ENCODE results near the gene PAXX. TPM values are rescaled to one million over a fixed set of nuclear protein-coding genes. Genes with fewer than 3 reads are reported as not detected.

Gene PAXX
- total RNA-seq, 2 donors from 2014 or later: 49.9 to 57.3 TPM

DNA sequence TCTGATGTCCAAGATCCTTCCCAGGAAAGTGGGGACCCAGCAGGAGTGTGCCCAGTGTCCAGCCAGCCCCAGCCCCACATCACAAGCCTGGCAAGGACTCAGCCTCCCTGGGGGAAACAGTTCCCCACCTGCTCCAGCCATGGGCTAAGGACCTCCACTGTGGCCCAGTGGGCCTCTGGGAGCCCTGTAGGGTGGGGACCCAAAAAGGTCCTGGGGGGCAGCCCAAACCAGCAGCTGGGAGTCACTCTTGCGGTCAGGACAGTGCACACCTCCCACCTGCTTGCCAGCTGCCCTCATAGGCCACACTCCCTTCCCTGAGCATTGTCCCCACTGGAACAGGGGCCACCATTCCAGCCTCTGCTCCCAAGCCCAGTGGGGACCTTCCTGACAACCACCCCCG lies 34.2 kb downstream of the PAXX start:
- Histone ChIP-seq H3K27ac (no peak overlapping the region), H3K9me3 (no peaks in the 10 kb centered on the region), H3K36me3 (no peaks in the 10 kb centered on the region), H3K4me1 (ENCODE audit: control insufficient read depth in 1 of 2, low read depth in 2 of 2) (peaks cover 20 to 30% of the 10 kb centered on the region in 2 donors), H3K4me3 (no peak overlapping the region), H3K27me3 (replicated peaks; ENCODE audit: insufficient read depth) (no peaks in the 10 kb centered on the region)
- no peak for ATAC-seq (ENCODE audit: insufficient number of reproducible peaks, low FRiP score, low read depth)
- TF ChIP-seq CTCF (IDR thresholded peaks at IDR 0.05): no peak
- DNase-seq (ENCODE audit: low spot score): no peak

- H3K4me1 ChIP-seq (ENCODE audit: control insufficient read depth in 1 of 2, low read depth in 2 of 2): peaks cover 20 to 30% of the 10 kb centered on the region in 2 donors
- H3K36me3 ChIP-seq: no peaks in the 10 kb centered on the region
- no peaks in the 10 kb centered on the region for H3K9me3 ChIP-seq
- DNase-seq (ENCODE audit: low spot score) (no peak), ATAC-seq (ENCODE audit: insufficient number of reproducible peaks, low FRiP score, low read depth) (no peak)
- H3K27me3 ChIP-seq (replicated peaks; ENCODE audit: insufficient read depth): no peaks in the 10 kb centered on the region
- no peak for TF ChIP-seq CTCF (IDR thresholded peaks at IDR 0.05)
- H3K27ac ChIP-seq: peak overlapping the region in 1 of 2 donors; percentile 34
- peak overlapping the region; percentile 68 for H3K4me3 ChIP-seq
Measured at GRCh38 chr9:137026828-137027227, 34.6 kb downstream of the PAXX start.

GRCh38 chr9:137027369-137028262 lies 35.4 kb downstream of the PAXX start, which contains the start of gene ABCA2:
Gene ABCA2, minus strand, starts transcription at chr9:137028237. Its CDS starts 97 bp downstream, at chr9:137028140.
- TF ChIP-seq CTCF (IDR thresholded peaks at IDR 0.05): no peak
- Histone ChIP-seq H3K27me3 (replicated peaks; ENCODE audit: insufficient read depth) (no peaks in the 10 kb centered on the region), H3K27ac (peak within 1 kb of the TSS in 1 of 2 donors; percentile 34), H3K36me3 (no peaks in the 10 kb centered on the region), H3K9me3 (no peaks in the 10 kb centered on the region), H3K4me3 (peak within 1 kb of the TSS; percentile 92), H3K4me1 (ENCODE audit: control insufficient read depth in 1 of 2, low read depth in 2 of 2) (peaks cover 20 to 30% of the 10 kb centered on the region in 2 donors)
- peak; percentile 27 for ATAC-seq (ENCODE audit: insufficient number of reproducible peaks, low FRiP score, low read depth)
- DNase-seq (ENCODE audit: low spot score): no peak

DNA sequence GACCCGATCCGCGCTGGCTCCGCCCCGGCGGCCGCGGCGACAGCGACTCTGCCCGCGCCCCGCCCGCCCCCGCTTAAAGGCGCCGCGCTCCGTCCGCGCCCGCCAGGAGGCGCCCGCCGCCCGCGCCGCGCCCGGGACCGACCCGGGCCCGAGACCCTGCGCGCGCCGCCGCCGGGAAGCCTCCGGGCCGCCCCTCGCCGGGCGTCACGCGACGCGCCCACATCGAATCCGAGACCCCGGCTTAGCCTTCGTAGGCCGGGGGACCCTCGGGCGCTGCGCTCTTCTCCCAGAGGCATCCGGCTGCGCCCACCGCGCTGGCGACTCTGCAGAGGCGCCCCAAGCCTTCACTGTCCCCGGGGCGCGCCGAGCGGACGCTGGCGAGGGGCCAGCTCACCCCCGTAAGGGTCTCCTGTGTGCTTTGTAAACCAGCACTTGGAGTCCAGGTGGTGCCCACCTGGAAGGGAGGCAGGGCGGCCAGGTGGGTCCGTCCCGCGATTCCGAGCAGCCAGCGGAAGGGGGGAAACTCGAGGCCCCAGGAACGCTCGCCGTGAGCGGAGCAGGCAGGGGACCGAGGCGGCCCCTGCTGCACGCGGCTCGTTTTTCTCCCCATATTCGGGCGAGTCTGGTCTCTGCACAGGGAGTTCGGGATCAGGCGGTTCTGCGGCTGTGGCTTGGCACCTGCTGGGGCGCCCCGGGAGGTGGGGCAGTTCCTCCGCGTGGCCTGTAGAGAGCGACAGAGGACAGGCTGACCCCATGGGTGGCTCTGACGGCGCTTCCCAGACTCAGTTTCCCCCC lies 36.2 kb downstream of the PAXX start:
- ATAC-seq (ENCODE audit: insufficient number of reproducible peaks, low FRiP score, low read depth) (peak; percentile 40), DNase-seq (ENCODE audit: low spot score) (no peak)
- peak overlapping the region; percentile 92 for H3K4me3 ChIP-seq
- H3K4me1 ChIP-seq (ENCODE audit: control insufficient read depth in 1 of 2, low read depth in 2 of 2): peaks cover 20 to 30% of the 10 kb centered on the region in 2 donors
- no peaks in the 10 kb centered on the region for H3K36me3 ChIP-seq
- no peak overlapping the region for H3K27ac ChIP-seq
- H3K27me3 ChIP-seq (replicated peaks; ENCODE audit: insufficient read depth): no peaks in the 10 kb centered on the region
- no peaks in the 10 kb centered on the region for H3K9me3 ChIP-seq
- no peak for TF ChIP-seq CTCF (IDR thresholded peaks at IDR 0.05)
